Measurements from ENCODE around the gene CT47A1. TPM values are rescaled to one million over a fixed set of nuclear protein-coding genes. Genes with fewer than 3 reads are reported as not detected.

The CT47A1 gene
- polyA plus RNA-seq = not detected in 2 replicates

GRCh38 chrX:120985660-120986059 lies at the start of gene CT47A1:
TSS of gene CT47A1 (minus strand) at chrX:120985760. CDS start at chrX:120985529, 231 bp downstream.

GRCh38 chrX:120956500-120956899 lies 29.1 kb downstream of the CT47A1 start, which contains the start of gene CT47A7:
TSS of gene CT47A7 (minus strand) at chrX:120956600. CDS start at chrX:120956345, 255 bp downstream.

Other genes starting within 250 kb of the CT47A1 start
- gene CT47B1, start 109.9 kb downstream of the CT47A1 start, polyA plus RNA-seq = not detected in 2 replicates
- gene CT47A11, start 48.6 kb downstream of the CT47A1 start, polyA plus RNA-seq = not detected in 2 replicates
- not detected in 2 replicates for gene CT47A10, start 43.7 kb downstream of the CT47A1 start, polyA plus RNA-seq
- not detected in 2 replicates for gene CT47A9, start 38.9 kb downstream of the CT47A1 start, polyA plus RNA-seq
- not detected in 2 replicates for gene CT47A8, start 34.0 kb downstream of the CT47A1 start, polyA plus RNA-seq
- not detected in 2 replicates for gene CT47A7, start 29.2 kb downstream of the CT47A1 start, polyA plus RNA-seq
- not detected in 2 replicates for gene CT47A6, start 24.3 kb downstream of the CT47A1 start, polyA plus RNA-seq
- not detected in 2 replicates for gene CT47A5, start 19.4 kb downstream of the CT47A1 start, polyA plus RNA-seq
- not detected in 2 replicates for gene CT47A4, start 14.6 kb downstream of the CT47A1 start, polyA plus RNA-seq
- not detected in 2 replicates for gene CT47A3, start 9.7 kb downstream of the CT47A1 start, polyA plus RNA-seq
- not detected in 2 replicates for gene CT47A2, start 4.8 kb downstream of the CT47A1 start, polyA plus RNA-seq
- gene GLUD2, start 61.9 kb upstream of the CT47A1 start, polyA plus RNA-seq = 0.44 and 2.1 TPM in 2 replicates

Data from Purkinje cell (primary cell).